ENCODE results near the gene LGMN. TPM values are rescaled to one million over a fixed set of nuclear protein-coding genes. Genes with fewer than 3 reads are reported as not detected.

LGMN gene
- polyA plus RNA-seq, 1 of the 3 experiments (the other 2 are of a cell fraction) = 76.3 TPM

GRCh38 chr14:92684801-92685560, 63.4 kb downstream of the LGMN start (continued):
- no peak for TF ChIP-seq MXI1 (IDR thresholded peaks at IDR 0.05; ENCODE audit: low read depth, low read length)
- no peak for TF ChIP-seq SIN3A (IDR thresholded peaks at IDR 0.05; ENCODE audit: borderline replicate concordance, low read depth, low read length)
- TF ChIP-seq, protein P1, sequence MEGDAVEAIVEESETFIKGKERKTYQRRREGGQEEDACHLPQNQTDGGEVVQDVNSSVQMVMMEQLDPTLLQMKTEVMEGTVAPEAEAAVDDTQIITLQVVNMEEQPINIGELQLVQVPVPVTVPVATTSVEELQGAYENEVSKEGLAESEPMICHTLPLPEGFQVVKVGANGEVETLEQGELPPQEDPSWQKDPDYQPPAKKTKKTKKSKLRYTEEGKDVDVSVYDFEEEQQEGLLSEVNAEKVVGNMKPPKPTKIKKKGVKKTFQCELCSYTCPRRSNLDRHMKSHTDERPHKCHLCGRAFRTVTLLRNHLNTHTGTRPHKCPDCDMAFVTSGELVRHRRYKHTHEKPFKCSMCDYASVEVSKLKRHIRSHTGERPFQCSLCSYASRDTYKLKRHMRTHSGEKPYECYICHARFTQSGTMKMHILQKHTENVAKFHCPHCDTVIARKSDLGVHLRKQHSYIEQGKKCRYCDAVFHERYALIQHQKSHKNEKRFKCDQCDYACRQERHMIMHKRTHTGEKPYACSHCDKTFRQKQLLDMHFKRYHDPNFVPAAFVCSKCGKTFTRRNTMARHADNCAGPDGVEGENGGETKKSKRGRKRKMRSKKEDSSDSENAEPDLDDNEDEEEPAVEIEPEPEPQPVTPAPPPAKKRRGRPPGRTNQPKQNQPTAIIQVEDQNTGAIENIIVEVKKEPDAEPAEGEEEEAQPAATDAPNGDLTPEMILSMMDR (IDR thresholded peaks at IDR 0.05) = no peak
- no peak for TF ChIP-seq FOSL2 (IDR thresholded peaks at IDR 0.05; ENCODE audit: borderline replicate concordance, low read depth)
- no peak for TF ChIP-seq GABPA (IDR thresholded peaks at IDR 0.05; ENCODE audit: low read depth)
- TF ChIP-seq RCOR1 (IDR thresholded peaks at IDR 0.05; ENCODE audit: low read length) = no peak
- TF ChIP-seq MEF2A (IDR thresholded peaks at IDR 0.05; ENCODE audit: borderline replicate concordance, low read depth) = no peak
- no peak for TF ChIP-seq USF1 (IDR thresholded peaks at IDR 0.05; ENCODE audit: borderline replicate concordance, low read depth)

DNA sequence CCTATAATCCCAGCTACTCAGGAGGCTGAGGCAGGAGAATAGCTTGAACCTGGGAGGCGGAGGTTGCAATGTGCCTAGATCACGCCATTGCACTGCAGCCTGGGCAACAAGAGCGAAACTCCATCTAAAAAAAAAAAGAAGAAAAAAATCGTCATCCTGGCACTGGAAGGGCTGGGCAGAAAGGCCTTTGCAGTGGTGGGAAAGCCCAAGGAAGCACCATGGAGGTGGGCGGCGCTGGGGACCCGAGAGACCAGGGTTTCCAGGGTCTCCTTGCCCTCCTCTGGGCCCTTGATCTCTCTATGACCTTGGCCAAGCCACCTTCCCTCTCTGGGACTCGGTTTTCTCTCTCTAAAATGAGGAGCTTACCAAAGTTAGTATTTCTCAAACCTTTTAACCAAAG, 65.4 kb downstream of the LGMN start:
- Histone ChIP-seq H3K36me3 (replicated peaks in 1 of 2; ENCODE audit: control insufficient read depth in 1 of 2, insufficient read depth in 2 of 2, low read length in 1 of 2) (peaks cover 0 to 11% of the 10 kb centered on the region in 2 experiments), H3K4me2 (no peak overlapping the region), H3K27me3 (ENCODE audit: insufficient read depth) (no peaks in the 10 kb centered on the region), H3K9me2 (no peaks in the 10 kb centered on the region), H4K20me1 (ENCODE audit: insufficient read depth) (no peaks in the 10 kb centered on the region), H3K9ac (no peak overlapping the region), H3K4me3 (ENCODE audit: low read depth in 2 of 2, low read length in 1 of 2) (no peak overlapping the region), H3K79me2 (ENCODE audit: insufficient read depth) (no peaks in the 10 kb centered on the region), H3F3A (replicated peaks; ENCODE audit: insufficient read depth) (peaks cover 6% of the 10 kb centered on the region), H3K27ac (ENCODE audit: low read depth in 2 of 2, low read length in 1 of 2) (no peak overlapping the region), H3K4me1 (ENCODE audit: control insufficient read depth in 1 of 2, insufficient read depth in 2 of 2, low read depth in 1 of 2, low read length in 1 of 2) (peaks cover 0 to 12% of the 10 kb centered on the region in 2 experiments; a peak in 1 of 4 replicates), H2AFZ (ENCODE audit: low read depth) (no peak overlapping the region), H3K9me3 (no peaks in the 10 kb centered on the region)
- DNase-seq = no peak
- WGBS (ENCODE audit: low lambda C conversion rate) = 82% methylated on average over 8 of the region's 8 CpGs
- CTCF ChIA-PET = interaction anchor here (1.2 to 1.4 kb wide), 2 partner anchors 94 to 101 kb away, joined by 7 to 8 read pairs; no protein-coding TSS in a partner anchor
- no peak for TF ChIP-seq YY1 (IDR thresholded peaks at IDR 0.05; ENCODE audit: low read depth)
- TF ChIP-seq RXRA (IDR thresholded peaks at IDR 0.05; ENCODE audit: borderline replicate concordance, low read depth) = no peak
- TF ChIP-seq SMC3 (IDR thresholded peaks at IDR 0.05; ENCODE audit: low read depth, low read length) = no peak
- POLR2A ChIA-PET = no interaction called here
